Brain microvascular endothelial cell (primary cell): ENCODE results near the gene SLC12A4.
"Not testable (repeated sequence)": the region's sequence is repeated elsewhere in the genome, so short reads cannot be mapped to it uniquely, and the experiment has no call there.

Source experiments
- DNase-seq: peaks from one replicate; pipeline ENCODE4 v3.0.0-alpha.2; 2020
- H3K27ac ChIP-seq: fragments of 250-450 bp; sonication (Bioruptor Pico); 2 replicates; pipeline ENCODE4 v1.5.1; 2020; ENCODE audit warnings: mild to moderate bottlenecking, moderate library complexity
- H3K27me3 ChIP-seq: fragments of 250-450 bp; sonication (Bioruptor Pico); replicated peaks from 2 replicates; pipeline ENCODE4 v1.5.1; 2020; ENCODE audit warnings: mild to moderate bottlenecking
- H3K36me3 ChIP-seq: fragments of 250-450 bp; sonication (Bioruptor Pico); replicated peaks from 2 replicates; pipeline ENCODE4 v1.5.1; 2020; ENCODE audit warnings: mild to moderate bottlenecking
- H3K4me3 ChIP-seq: 2 replicates; pipeline ENCODE4 v1.5.1; 2011; ENCODE audit warnings: low read depth, mild to moderate bottlenecking, control low read depth, low read length, moderate library complexity
- in situ Hi-C: cut with HindIII; loops from 2 replicates; pipeline ENCODE4 v1.10.0; 2017; ENCODE audit warnings: low sequenced_read_pairs, low pct_ligation_motif_present
- TF ChIP-seq, protein P1 (sequence below): IDR thresholded peaks from 2 replicates; pipeline ENCODE4 v1.5.1; 2011; ENCODE audit warnings: low read depth, mild to moderate bottlenecking, moderate library complexity, low read length, control low read depth, inconsistent platforms; ENCODE audit errors: missing control alignments

Gene SLC12A4

DNA sequence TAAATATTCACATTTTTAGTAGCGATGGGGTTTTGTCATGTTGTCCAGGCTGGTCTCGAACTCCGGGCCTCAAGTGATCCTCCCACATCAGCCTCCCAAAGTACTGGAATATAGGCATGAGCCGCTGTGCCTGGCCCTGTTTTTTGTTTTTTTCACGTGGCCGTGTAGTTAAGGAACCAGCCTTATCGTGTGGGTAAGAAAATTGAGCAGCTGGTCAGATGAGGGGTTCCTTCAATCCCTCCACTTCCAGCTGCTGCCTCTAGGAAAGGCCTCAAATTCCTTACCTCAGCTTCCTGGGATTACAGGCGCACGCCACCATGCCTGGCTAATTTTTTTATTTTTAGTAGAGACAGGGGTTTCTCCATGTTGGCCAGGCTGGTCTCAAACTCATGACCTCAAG is 36.8 kb upstream of the SLC12A4 start:
- no peaks in the 10 kb centered on the region for H3K27me3 ChIP-seq
- in situ Hi-C loops: no loop called here
- no peak overlapping the region for H3K27ac ChIP-seq
- no peaks in the 10 kb centered on the region for H3K36me3 ChIP-seq
- no peak for DNase-seq
- TF ChIP-seq, protein P1, sequence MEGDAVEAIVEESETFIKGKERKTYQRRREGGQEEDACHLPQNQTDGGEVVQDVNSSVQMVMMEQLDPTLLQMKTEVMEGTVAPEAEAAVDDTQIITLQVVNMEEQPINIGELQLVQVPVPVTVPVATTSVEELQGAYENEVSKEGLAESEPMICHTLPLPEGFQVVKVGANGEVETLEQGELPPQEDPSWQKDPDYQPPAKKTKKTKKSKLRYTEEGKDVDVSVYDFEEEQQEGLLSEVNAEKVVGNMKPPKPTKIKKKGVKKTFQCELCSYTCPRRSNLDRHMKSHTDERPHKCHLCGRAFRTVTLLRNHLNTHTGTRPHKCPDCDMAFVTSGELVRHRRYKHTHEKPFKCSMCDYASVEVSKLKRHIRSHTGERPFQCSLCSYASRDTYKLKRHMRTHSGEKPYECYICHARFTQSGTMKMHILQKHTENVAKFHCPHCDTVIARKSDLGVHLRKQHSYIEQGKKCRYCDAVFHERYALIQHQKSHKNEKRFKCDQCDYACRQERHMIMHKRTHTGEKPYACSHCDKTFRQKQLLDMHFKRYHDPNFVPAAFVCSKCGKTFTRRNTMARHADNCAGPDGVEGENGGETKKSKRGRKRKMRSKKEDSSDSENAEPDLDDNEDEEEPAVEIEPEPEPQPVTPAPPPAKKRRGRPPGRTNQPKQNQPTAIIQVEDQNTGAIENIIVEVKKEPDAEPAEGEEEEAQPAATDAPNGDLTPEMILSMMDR: no peak
- H3K4me3 ChIP-seq: no peak overlapping the region

DNA sequence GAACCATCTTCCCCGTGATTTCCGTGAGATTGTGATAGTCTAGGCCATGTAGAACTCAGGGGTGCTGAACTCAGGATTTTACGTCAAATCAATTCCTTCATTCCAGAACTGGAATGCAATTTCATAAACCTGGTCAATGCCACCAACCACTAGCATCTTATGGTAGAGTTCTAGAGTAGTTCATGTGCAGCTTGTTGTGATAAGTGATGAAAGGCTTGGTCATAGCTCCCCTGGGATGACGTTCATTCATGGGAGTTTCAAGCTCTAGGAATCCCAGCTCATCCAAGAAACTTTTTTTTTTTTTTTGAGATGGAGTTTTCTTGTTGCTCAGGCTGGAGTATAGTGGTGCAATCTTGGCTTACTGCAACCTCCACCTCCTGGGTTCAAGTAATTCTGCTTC is 34.6 kb upstream of the SLC12A4 start:
- DNase-seq: peak; percentile 68
- H3K27me3 ChIP-seq: no peaks in the 10 kb centered on the region
- H3K27ac ChIP-seq: no peak overlapping the region
- no peak overlapping the region for H3K4me3 ChIP-seq
- H3K36me3 ChIP-seq: no peaks in the 10 kb centered on the region
- TF ChIP-seq, protein P1: no peak
- in situ Hi-C loops: no loop called here

DNA sequence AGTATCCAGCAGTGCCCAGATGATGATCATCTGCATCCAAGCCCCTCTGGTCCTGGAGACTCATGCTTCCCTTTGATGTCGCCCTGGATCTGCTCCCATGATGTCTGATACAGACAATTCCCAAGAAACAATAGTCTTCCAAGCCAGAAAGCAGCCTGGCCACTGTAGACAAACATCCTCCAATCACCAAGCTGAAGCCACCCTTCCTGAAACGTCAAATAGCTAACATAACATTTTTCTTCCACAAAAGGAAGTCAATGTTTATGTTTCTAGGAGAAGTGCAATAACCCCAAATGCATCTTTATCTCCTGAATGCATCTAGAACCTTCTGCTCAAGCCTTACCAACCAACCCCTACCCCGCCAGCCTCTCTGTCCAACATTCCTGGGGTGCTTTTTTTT is 32.0 kb upstream of the SLC12A4 start:
- Histone ChIP-seq H3K27ac (no peak overlapping the region), H3K27me3 (no peaks in the 10 kb centered on the region), H3K36me3 (no peaks in the 10 kb centered on the region), H3K4me3 (no peak overlapping the region)
- TF ChIP-seq, protein P1: no peak
- DNase-seq: no peak
- in situ Hi-C loops: no loop called here

DNA sequence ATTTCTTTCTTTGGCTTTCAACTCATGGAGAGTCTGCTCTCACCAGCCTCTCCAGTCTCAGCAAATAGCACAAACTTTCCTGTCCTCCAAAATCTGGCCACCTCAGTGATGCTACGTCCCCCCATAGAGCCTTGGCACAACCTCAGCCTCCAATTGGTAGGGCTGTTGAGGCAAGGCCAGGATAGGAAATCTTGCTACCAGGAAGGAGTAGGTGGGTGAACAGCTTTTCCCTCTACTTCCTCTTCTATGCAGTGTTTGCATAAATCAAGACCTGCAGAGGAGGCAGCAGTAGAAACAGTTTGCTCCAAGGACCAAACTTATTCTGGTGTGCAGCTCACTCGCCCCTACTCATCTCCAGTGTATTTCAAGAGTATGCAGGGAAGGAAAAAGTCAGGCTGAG is 31.5 kb upstream of the SLC12A4 start:
- Histone ChIP-seq H3K27ac (no peak overlapping the region), H3K4me3 (no peak overlapping the region)

DNA sequence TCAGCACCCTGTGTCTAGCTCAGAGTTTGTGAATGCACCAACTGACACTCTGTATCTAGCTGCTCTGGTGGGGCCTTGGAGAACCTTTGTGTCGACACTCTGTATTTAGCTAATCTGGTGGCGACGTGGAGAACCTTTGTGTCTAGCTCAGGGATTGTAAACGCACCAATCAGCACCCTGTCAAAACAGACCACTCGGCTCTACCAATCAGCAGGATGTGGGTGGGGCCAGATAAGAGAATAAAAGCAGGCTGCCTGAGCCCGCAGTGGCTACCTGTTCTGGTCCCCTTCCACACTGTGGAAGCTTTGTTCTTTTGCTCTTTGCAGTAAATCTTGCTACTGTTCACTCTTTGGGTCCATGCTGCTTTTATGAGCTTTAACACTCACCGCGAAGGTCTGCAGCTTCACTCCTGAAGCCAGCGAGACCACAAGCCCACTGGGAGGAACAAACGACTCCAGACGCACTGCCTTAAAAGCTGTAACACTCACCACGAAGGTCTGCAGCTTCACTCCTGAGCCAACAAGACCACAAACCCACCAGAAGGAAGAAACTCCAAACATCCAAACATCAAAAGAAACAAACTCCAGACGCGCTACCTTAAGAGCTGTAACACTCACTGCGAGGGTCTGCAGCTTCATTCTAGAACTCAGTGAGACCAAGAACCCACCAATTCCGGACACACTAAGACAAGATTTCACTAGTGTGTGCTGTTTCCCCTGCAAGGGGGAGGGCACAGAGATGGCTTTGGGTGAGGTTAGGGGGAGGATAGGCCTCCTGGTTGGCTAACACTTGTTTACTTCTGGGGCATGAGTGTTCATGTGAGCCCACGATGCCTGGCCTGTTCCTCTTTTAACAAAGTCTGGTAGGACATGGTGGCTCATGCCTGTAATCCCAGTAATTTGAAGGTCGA is 30.6 kb upstream of the SLC12A4 start, which contains the start of gene DPEP2:
DPEP2 (minus strand) TSS at position 706 of the 910 bp plus-strand sequence. CDS start 6,272 bp downstream, outside the sequence.
- H3K27me3 ChIP-seq, H3K4me3 ChIP-seq, DNase-seq, H3K27ac ChIP-seq, in situ Hi-C loops, H3K36me3 ChIP-seq: not testable (repeated sequence)

More for the DNA sequence above, 31.5 kb upstream of the SLC12A4 start:
- TF ChIP-seq, protein P1: no peak
- H3K36me3 ChIP-seq: no peaks in the 10 kb centered on the region
- DNase-seq: no peak
- H3K27me3 ChIP-seq: no peaks in the 10 kb centered on the region
- in situ Hi-C loops: no loop called here

DNA sequence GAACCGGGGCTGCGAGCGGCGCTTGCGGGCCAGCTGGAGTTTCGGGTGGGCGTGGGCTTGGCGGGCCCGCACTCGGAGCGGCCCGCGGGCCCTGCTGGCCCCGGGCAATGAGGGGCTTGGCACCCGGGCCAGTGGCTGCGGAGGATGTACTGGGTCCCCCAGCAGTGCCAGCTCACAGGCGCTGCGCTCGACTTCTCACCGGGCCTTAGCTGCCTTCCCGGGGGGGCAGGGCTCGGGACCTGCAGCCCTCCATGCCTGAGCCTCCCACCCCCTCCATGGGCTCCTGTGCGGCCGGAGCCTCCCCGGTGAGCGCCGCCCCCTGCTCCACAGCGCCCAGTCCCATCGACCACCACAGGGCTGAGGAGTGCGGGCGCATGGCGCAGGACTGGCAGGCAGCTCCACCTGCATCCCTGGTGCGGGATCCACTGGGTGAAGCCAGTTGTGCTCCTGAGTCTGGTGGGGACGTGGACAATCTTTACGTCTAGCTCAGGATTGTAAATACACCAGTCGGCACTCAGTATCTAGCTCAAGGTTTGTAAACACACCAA is 29.9 kb upstream of the SLC12A4 start:
- H3K27ac ChIP-seq, H3K27me3 ChIP-seq, in situ Hi-C loops, DNase-seq, H3K36me3 ChIP-seq, H3K4me3 ChIP-seq: not testable (repeated sequence)
